Measurements from ENCODE around the gene GNL3. TPM values are rescaled to one million over a fixed set of nuclear protein-coding genes. Genes with fewer than 3 reads are reported as not detected.

The GNL3 gene
- total RNA-seq, 4 donors from 2014 or later, result 19.1 to 54.5 (median 37.4) TPM

DNA sequence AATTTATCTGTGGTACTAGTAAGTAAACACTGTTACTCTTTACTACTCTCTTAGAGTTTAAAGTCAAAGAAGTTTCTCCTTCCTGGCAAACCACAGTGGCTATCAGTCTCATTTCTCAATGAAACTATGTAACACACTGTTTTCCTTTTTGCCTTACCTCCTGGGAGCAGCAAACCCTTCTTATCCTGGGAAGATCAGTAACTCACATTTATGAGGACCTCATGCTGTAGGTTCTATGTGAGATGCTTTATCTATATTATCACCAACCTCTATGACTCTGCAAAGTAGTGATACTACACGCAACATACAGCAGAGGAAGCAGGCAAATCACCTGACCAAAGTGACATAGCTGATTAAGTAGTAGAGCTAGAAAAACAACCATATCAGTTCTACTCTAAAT lies 35.4 kb upstream of the GNL3 start:
- no peak for DNase-seq
- peaks cover 0 to 64% (median 31%) of the 10 kb centered on the region in 4 donors for H3K36me3 ChIP-seq
- no peaks in the 10 kb centered on the region for H3K4me1 ChIP-seq
- intact Hi-C loops (cut with DNase I; ENCODE audit: low total_unique reads) (no loop called here), in situ Hi-C loops (cut with MboI; ENCODE audit: low pct_ligation_motif_present in 1 of 4, low pct_unique_long_range_greater_than_20kb in 1 of 4, low sequenced_read_pairs in 3 of 4) (no loop called here)
- H3K27ac ChIP-seq, result no peak overlapping the region
- no peak overlapping the region for H3K4me3 ChIP-seq
- H3K27me3 ChIP-seq, result no peaks in the 10 kb centered on the region
- WGBS, 2 donors (ENCODE audit: low coverage in 1 of 2), result 97 to 100% methylated on average over 1 of the region's 1 CpG
- TF ChIP-seq POLR2A (IDR thresholded peaks at IDR 0.05) (no peak), POLR2AphosphoS5 (IDR thresholded peaks at IDR 0.05) (no peak), EP300 (IDR thresholded peaks at IDR 0.05; ENCODE audit: low read depth) (no peak), CTCF (IDR thresholded peaks at IDR 0.05) (no peak)
- H3K9me3 ChIP-seq, result no peaks in the 10 kb centered on the region

GRCh38 chr3:52651592-52651991 lies 34.2 kb upstream of the GNL3 start:
- no peak for DNase-seq
- TF ChIP-seq CTCF (IDR thresholded peaks at IDR 0.05) (no peak), POLR2AphosphoS5 (IDR thresholded peaks at IDR 0.05) (no peak), POLR2A (IDR thresholded peaks at IDR 0.05) (no peak), EP300 (IDR thresholded peaks at IDR 0.05; ENCODE audit: low read depth) (no peak)
- H3K9me3 ChIP-seq, result no peaks in the 10 kb centered on the region
- no peaks in the 10 kb centered on the region for H3K27me3 ChIP-seq
- intact Hi-C loops (cut with DNase I; ENCODE audit: low total_unique reads) (no loop called here), in situ Hi-C loops (cut with MboI; ENCODE audit: low pct_ligation_motif_present in 1 of 4, low pct_unique_long_range_greater_than_20kb in 1 of 4, low sequenced_read_pairs in 3 of 4) (no loop called here)
- H3K4me1 ChIP-seq, result no peaks in the 10 kb centered on the region
- no peak overlapping the region for H3K27ac ChIP-seq
- H3K36me3 ChIP-seq, result peaks cover 0 to 71% (median 35%) of the 10 kb centered on the region in 4 donors
- no peak overlapping the region for H3K4me3 ChIP-seq

DNA sequence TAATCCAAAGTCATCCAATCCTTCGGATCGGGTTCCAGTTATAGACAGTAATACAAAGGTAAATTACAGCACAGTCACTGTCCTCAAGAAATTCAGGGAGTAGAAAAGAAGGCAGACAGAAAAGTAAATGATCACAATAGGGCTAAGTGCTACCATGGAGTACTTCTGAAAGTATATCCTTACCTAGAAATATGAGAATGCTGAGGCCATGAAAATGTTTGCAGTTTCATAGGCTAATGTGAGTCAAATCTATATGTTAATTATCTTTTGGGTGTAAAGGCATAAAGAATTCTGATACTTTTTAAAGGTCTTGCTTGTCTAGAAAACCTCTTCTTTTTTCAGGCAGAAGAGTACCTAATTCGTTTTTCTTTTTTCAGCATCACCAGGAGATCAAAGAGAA lies 29.9 kb upstream of the GNL3 start:
- no peak for DNase-seq
- no peak overlapping the region for H3K4me3 ChIP-seq
- no peak overlapping the region for H3K27ac ChIP-seq
- in situ Hi-C loops (cut with MboI; ENCODE audit: low pct_ligation_motif_present in 1 of 4, low pct_unique_long_range_greater_than_20kb in 1 of 4, low sequenced_read_pairs in 3 of 4) (no loop called here), intact Hi-C loops (cut with DNase I; ENCODE audit: low total_unique reads) (no loop called here)
- WGBS, 2 donors (ENCODE audit: low coverage in 1 of 2), result 94 to 100% methylated on average over 3 of the region's 3 CpGs
- no peaks in the 10 kb centered on the region for H3K9me3 ChIP-seq
- no peaks in the 10 kb centered on the region for H3K27me3 ChIP-seq
- H3K4me1 ChIP-seq, result no peaks in the 10 kb centered on the region
- TF ChIP-seq EP300 (IDR thresholded peaks at IDR 0.05; ENCODE audit: low read depth), result no peak
- TF ChIP-seq CTCF (IDR thresholded peaks at IDR 0.05), result no peak
- TF ChIP-seq POLR2A (IDR thresholded peaks at IDR 0.05), result no peak
- TF ChIP-seq POLR2AphosphoS5 (IDR thresholded peaks at IDR 0.05), result no peak
- peaks cover 0 to 73% (median 36%) of the 10 kb centered on the region in 4 donors for H3K36me3 ChIP-seq

DNA sequence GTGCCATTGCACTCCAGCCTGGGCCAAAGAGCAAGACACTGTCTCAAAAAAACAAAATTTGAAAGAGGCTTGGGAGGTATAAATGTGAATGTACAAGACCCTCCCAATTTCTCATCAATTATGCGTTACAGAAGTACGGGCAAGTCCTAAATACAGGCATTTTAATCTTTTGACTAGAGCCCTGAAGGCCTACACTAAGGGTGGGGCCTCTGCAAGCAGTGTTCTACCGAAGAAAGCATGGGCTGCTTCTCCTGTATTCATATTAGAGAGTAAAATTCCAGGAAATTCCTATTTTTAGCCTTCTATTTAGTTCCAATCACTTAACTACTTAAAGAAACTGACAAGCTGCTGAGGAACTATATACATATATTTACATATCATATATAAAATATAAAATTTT lies 25.8 kb upstream of the GNL3 start:
- WGBS, 2 donors (ENCODE audit: low coverage in 1 of 2), result 56 to 75% methylated on average over 3 of the region's 3 CpGs
- Histone ChIP-seq H3K27me3 (no peaks in the 10 kb centered on the region), H3K27ac (no peak overlapping the region), H3K4me1 (no peaks in the 10 kb centered on the region), H3K9me3 (no peaks in the 10 kb centered on the region), H3K36me3 (peaks cover 0 to 65% (median 33%) of the 10 kb centered on the region in 4 donors), H3K4me3 (no peak overlapping the region)
- intact Hi-C loops (cut with DNase I; ENCODE audit: low total_unique reads) (no loop called here), in situ Hi-C loops (cut with MboI; ENCODE audit: low pct_ligation_motif_present in 1 of 4, low pct_unique_long_range_greater_than_20kb in 1 of 4, low sequenced_read_pairs in 3 of 4) (no loop called here)
- no peak for DNase-seq
- no peak for TF ChIP-seq EP300 (IDR thresholded peaks at IDR 0.05; ENCODE audit: low read depth)
- no peak for TF ChIP-seq POLR2AphosphoS5 (IDR thresholded peaks at IDR 0.05)
- no peak for TF ChIP-seq CTCF (IDR thresholded peaks at IDR 0.05)
- TF ChIP-seq POLR2A (IDR thresholded peaks at IDR 0.05), result no peak
